Endothelial cell (in vitro differentiated cells): ENCODE results near the gene TAOK3. TPM values are rescaled to one million over a fixed set of nuclear protein-coding genes. Genes with fewer than 3 reads are reported as not detected.

Experiments used
- DNase-seq: peaks from one replicate; pipeline ENCODE4 v3.0.0; 2021; ENCODE audit warnings: low spot score
- H3K27ac Mint-ChIP-seq: one replicate; pipeline ENCODE4 v1.8.0; 2021; ENCODE audit warnings: mixed read lengths, inconsistent platforms; ENCODE audit not compliant: unreplicated experiment
- H3K27me3 Mint-ChIP-seq: one replicate; pipeline ENCODE4 v1.8.0; 2021; ENCODE audit warnings: mild to moderate bottlenecking, moderate library complexity, mixed read lengths, inconsistent platforms; ENCODE audit not compliant: unreplicated experiment
- H3K36me3 Mint-ChIP-seq: one replicate; pipeline ENCODE4 v1.8.0; 2021; ENCODE audit warnings: mild to moderate bottlenecking, low read depth, mixed read lengths, inconsistent platforms; ENCODE audit not compliant: unreplicated experiment
- H3K4me1 Mint-ChIP-seq: one replicate; pipeline ENCODE4 v1.8.0; 2021; ENCODE audit warnings: mild to moderate bottlenecking, mixed read lengths, inconsistent platforms; ENCODE audit not compliant: unreplicated experiment
- H3K4me3 Mint-ChIP-seq: one replicate; pipeline ENCODE4 v1.8.0; 2021; ENCODE audit warnings: mild to moderate bottlenecking, mixed read lengths, inconsistent platforms; ENCODE audit not compliant: unreplicated experiment
- H3K9me3 Mint-ChIP-seq: one replicate; pipeline ENCODE4 v1.8.0; 2021; ENCODE audit warnings: mixed read lengths, inconsistent platforms; ENCODE audit not compliant: unreplicated experiment
- total RNA-seq: library from RNA; stranded (reverse); fragmentation: NEBNext Ultra II Directional; extraction: Animal tissue kit (Norgen Biotek cat#: 25700); gene quantifications from one replicate; pipeline ENCODE4 v1.2.1, GENCODE V29; 2021; ENCODE audit not compliant: unreplicated experiment
- TF ChIP-seq, protein P1 (sequence below): fragments of 200-600 bp; sonication (generic); IDR thresholded peaks from one replicate; pipeline ENCODE4 v1.5.0; 2021; ENCODE audit warnings: antibody characterized with exemption; ENCODE audit not compliant: unreplicated experiment

The TAOK3 gene
- total RNA-seq, 1 donor from 2014 or later: 16.5 TPM

DNA sequence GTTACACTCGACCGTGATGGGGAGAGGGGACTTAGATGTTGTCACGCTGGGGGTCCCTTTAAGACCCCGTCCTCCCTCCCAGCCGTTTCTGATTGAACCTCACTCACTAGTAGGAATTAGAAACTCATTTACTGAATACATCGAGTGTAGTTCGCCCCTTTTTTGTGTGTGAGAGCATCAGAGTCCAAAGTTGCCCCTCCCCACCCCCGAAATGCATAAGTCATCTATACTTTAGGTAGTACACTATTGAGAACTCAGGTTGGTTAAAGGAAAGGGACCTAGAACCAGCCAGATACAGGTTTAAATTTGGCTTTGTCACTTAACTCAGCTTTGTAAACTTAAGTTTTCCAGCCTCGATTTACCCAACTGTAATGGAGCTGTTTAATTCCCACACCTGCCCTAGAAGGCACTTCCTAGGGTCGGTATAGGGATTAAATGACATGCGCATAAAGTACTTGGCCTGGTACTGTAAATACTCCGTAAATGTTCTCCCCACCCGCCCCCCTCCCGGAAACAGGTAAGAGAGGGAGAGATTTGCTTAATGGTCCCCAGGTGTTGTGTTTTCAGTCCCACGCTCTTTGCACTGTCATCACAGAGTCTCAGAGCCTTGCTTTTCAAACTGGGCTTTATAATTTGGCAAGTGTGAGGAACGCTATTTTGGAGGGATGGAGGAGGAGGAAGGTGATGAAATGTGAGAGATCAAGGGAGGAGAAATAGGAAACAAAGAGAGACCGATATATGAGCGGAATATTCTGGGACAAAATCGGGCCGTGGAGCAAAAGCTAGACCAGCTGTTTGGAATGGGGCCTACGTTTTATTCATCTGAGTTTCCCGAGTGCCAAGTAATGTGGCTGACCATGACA lies 4.5 kb upstream of the TAOK3 start:
- DNase-seq: no peak
- Mint-ChIP-seq H3K27me3 (peaks cover 5% of the 10 kb centered on the region), H3K4me3 (peak overlapping the region; percentile 85), H3K4me1 (peaks cover 7% of the 10 kb centered on the region), H3K36me3 (peaks cover 7% of the 10 kb centered on the region), H3K27ac (peak overlapping the region; percentile 77), H3K9me3 (no peaks in the 10 kb centered on the region)
- TF ChIP-seq, protein P1, sequence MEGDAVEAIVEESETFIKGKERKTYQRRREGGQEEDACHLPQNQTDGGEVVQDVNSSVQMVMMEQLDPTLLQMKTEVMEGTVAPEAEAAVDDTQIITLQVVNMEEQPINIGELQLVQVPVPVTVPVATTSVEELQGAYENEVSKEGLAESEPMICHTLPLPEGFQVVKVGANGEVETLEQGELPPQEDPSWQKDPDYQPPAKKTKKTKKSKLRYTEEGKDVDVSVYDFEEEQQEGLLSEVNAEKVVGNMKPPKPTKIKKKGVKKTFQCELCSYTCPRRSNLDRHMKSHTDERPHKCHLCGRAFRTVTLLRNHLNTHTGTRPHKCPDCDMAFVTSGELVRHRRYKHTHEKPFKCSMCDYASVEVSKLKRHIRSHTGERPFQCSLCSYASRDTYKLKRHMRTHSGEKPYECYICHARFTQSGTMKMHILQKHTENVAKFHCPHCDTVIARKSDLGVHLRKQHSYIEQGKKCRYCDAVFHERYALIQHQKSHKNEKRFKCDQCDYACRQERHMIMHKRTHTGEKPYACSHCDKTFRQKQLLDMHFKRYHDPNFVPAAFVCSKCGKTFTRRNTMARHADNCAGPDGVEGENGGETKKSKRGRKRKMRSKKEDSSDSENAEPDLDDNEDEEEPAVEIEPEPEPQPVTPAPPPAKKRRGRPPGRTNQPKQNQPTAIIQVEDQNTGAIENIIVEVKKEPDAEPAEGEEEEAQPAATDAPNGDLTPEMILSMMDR: no peak

DNA sequence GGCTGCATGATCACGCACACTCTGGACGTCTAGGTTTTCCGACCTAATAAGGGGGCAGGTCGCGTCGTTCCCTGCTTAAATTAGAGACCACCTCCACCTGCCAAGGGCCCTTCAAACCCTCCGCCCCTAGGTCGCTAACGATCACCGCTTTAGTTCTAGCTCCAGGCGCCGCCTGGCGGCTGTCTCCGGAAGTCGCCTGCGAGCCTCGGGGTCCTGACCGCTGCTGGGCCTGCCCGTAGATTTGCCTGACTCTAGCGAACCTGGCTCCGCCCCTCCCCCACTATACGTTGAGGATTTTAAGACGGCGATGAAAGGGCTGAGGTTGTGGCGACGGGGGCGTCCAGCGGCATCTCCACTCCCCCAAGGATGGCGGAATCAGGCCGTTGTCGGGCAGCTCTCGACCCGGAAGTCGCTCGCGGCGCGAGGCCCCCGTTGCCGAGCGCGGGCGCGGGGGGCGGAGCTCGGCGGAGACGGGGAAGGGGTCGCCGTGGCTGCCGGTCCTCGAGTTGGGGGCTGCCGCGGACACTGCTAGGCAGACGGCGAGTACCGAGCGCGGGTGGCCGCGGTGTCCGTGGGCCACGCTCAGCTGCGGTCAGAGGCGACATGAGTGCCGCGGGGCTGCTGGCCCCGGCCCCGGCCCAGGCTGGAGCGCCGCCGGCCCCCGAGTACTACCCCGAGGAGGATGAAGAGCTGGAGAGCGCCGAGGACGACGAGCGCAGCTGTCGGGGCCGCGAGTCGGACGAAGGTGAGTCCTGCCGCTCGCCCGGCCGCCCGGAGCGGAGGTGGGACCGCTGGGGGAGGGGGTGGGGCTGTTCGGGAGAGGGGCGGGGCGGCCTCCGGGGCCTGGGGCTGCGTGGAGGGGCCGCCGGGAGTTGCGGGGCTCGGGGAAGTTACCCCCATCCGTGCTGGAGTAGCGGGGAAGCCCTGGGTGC lies 3.6 kb upstream of the TAOK3 start, which contains the start of gene SUDS3:
Gene SUDS3, plus strand, starts transcription at position 467 of the 932 bp plus-strand sequence. Its CDS starts 137 bp downstream, at position 604.
- Mint-ChIP-seq H3K4me3 (peak within 1 kb of the TSS; percentile 92), H3K27me3 (peaks cover 5% of the 10 kb centered on the region), H3K9me3 (no peaks in the 10 kb centered on the region), H3K36me3 (no peaks in the 10 kb centered on the region), H3K4me1 (peaks cover 7% of the 10 kb centered on the region), H3K27ac (peak within 1 kb of the TSS; percentile 89)
- peak; percentile 97 for DNase-seq
- TF ChIP-seq, protein P1: peak; percentile 96

DNA sequence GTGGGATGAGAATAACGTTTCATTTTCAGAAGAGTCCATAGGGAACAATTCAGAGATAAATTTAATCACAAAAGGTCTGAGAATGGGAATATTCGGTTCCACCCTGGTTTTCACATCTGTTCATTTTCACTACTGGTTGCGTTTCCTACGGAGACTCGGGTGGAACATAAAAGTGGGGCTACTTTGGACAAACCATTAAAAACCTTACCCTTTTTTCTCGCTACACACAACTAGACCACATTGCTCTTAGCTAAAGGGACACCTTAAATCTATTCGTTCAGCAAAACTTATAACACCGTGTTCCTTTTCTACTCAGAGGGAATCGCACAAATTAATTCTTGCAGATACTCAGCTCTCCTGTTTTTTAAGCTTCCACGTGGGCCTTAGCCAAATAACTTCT lies 2.6 kb upstream of the TAOK3 start:
- Mint-ChIP-seq H3K9me3 (no peaks in the 10 kb centered on the region), H3K27ac (no peak overlapping the region), H3K4me1 (peaks cover 10% of the 10 kb centered on the region), H3K36me3 (no peaks in the 10 kb centered on the region), H3K27me3 (peaks cover 5% of the 10 kb centered on the region), H3K4me3 (peak overlapping the region; percentile 92)
- no peak for DNase-seq
- TF ChIP-seq, protein P1: no peak

DNA sequence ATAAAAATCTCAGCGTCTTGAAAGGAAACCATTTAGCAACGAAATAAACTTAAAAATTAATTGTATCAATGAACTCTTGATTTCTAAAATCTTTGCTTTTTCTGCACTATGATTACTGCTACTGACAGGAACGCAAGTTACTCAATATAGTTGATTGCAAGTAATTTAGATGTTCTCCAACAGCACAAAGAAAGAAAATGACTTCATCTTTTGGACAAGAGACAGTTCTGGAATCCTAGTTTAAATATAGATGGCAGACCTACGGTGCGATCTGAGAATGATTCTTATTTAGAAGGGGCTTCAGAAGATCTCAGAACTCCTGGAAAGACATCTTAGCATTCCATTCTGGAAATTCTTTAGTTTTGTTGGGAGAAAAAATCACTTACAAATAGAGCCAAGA lies 2.2 kb upstream of the TAOK3 start:
- peaks cover 5% of the 10 kb centered on the region for H3K27me3 Mint-ChIP-seq
- no peaks in the 10 kb centered on the region for H3K36me3 Mint-ChIP-seq
- DNase-seq: no peak
- H3K9me3 Mint-ChIP-seq: no peaks in the 10 kb centered on the region
- H3K27ac Mint-ChIP-seq: no peak overlapping the region
- H3K4me1 Mint-ChIP-seq: peaks cover 10% of the 10 kb centered on the region
- H3K4me3 Mint-ChIP-seq: no peak overlapping the region
- TF ChIP-seq, protein P1: no peak
